HepG2 (cell line): Measurements from ENCODE around the gene DDX4. TPM values are rescaled to one million over a fixed set of nuclear protein-coding genes. Genes with fewer than 3 reads are reported as not detected.

Source experiments
- ATAC-seq: fragments of 200-7000 bp; cut with Tn5 transposase; 3 replicates; pipeline ENCODE4 v1.9.1; 2020; ENCODE audit warnings: mild to moderate bottlenecking, moderate library complexity
- BruUV-seq: library from RNA; stranded (reverse); fragments of 400-500 nt; replicated peaks from 2 replicates; lab custom pipeline; 2021; lab: Mats Ljungman, UMichigan
- CTCF ChIA-PET: fragments of 300-600 bp; formaldehyde crosslinking; extraction: SDS; loops from one replicate; lab custom pipeline; 2021; ENCODE audit warnings: low total read pairs, inconsistent platforms, low intra/inter-chr PET ratio; lab: Yijun Ruan, JAX
- POLR2A ChIA-PET: fragments of 350-600 bp; sonication (Branson Sonifier 250); formaldehyde crosslinking; loops from one replicate; lab custom pipeline; 2020; ENCODE audit warnings: antibody characterized with exemption, inconsistent platforms; lab: Yijun Ruan, JAX
- DNase-seq: peaks from one replicate; pipeline ENCODE4 v3.0.0-alpha.2; 2015; ENCODE audit warnings: low spot score
- FAIRE-seq: peaks from 3 replicates; lab custom pipeline; 2011; peaks lifted over from hg19 to GRCh38; lab: Jason Lieb, UNC
- H2AFZ ChIP-seq: one replicate; pipeline ENCODE4 v1.6.1; 2011; ENCODE audit warnings: low read length, inconsistent platforms
- H3K27ac ChIP-seq: fragments of 300-600 bp; 3 replicates; pipeline ENCODE4 v1.8.0; 2011; ENCODE audit warnings: mixed run types, mild to moderate bottlenecking, mixed read lengths, low read length, inconsistent platforms; ENCODE audit not compliant: insufficient read depth; ENCODE audit errors: extremely low read length
- H3K27me3 ChIP-seq, 2 experiments: fragments of 200-600 bp in 1 of 2; 2 replicates in 1 of 2; 3 replicates in 1 of 2; pipeline versions ENCODE4 v1.6.0 to v1.8.0; 2011; ENCODE audit warnings: low read length in 2 of 2, mild to moderate bottlenecking in 2 of 2, moderate library complexity in 2 of 2, inconsistent platforms in 1 of 2; ENCODE audit not compliant: insufficient read depth in 2 of 2, control insufficient read depth in 1 of 2
- H3K36me3 ChIP-seq, 2 experiments: fragments of 200-600 bp in 1 of 2; replicated peaks in 1 of 2; 2 replicates in 1 of 2; 3 replicates in 1 of 2; pipeline versions ENCODE4 v1.5.1 to v1.8.0; 2011; ENCODE audit warnings: low read length in 2 of 2, inconsistent platforms in 1 of 2; ENCODE audit not compliant: insufficient read depth in 2 of 2, control insufficient read depth in 1 of 2
- H3K4me1 ChIP-seq: 2 replicates; pipeline ENCODE4 v1.5.1; 2012; ENCODE audit warnings: low read length, inconsistent platforms; ENCODE audit not compliant: insufficient read depth
- H3K4me2 ChIP-seq: 2 replicates; pipeline ENCODE4 v1.6.0; 2011; ENCODE audit warnings: low read depth, low read length, inconsistent platforms
- H3K4me3 ChIP-seq, 3 experiments: fragments of 200-600 bp in 1 of 3; sonication (generic), shearing (Covaris generic) in 1 of 3; replicated peaks in 1 of 3; 2 replicates each; pipeline ENCODE4 v1.5.1; 2011 to 2016; ENCODE audit warnings: low read length in 3 of 3, inconsistent platforms in 2 of 3, low read depth in 2 of 3, mild to moderate bottlenecking in 2 of 3, control low read depth in 1 of 3, mixed read lengths in 1 of 3; ENCODE audit not compliant: insufficient read depth in 1 of 3
- H3K79me2 ChIP-seq: one replicate; pipeline ENCODE4 v1.6.1; 2011; ENCODE audit warnings: low read length, inconsistent platforms; ENCODE audit not compliant: insufficient read depth
- H3K9ac ChIP-seq: 2 replicates; pipeline ENCODE4 v1.6.0; 2011; ENCODE audit warnings: mild to moderate bottlenecking, low read depth, low read length, inconsistent platforms; ENCODE audit not compliant: insufficient read depth
- H3K9me3 ChIP-seq: 2 replicates; pipeline ENCODE4 v1.5.1; 2012; ENCODE audit warnings: mild to moderate bottlenecking, low read length
- H4K20me1 ChIP-seq: 2 replicates; pipeline ENCODE4 v1.6.0; 2011; ENCODE audit warnings: inconsistent platforms, mild to moderate bottlenecking, low read length, moderate library complexity; ENCODE audit not compliant: insufficient read depth
- BORCS8-MEF2B ChIP-seq: sonication (generic); formaldehyde crosslinking; IDR thresholded peaks from 2 replicates; pipeline ENCODE4 v1.8.0; 2022; ENCODE audit warnings: mild to moderate bottlenecking, missing genetic modification reagents
- ELF4 ChIP-seq: sonication (generic); formaldehyde crosslinking; IDR thresholded peaks from 2 replicates; pipeline ENCODE4 v1.5.0; 2020; ENCODE audit warnings: missing genetic modification reagents, mild to moderate bottlenecking, moderate library complexity, borderline replicate concordance
- GABPB1 ChIP-seq: IDR thresholded peaks from 2 replicates; pipeline ENCODE4 v1.6.1; 2016; ENCODE audit warnings: mild to moderate bottlenecking, missing genetic modification reagents, moderate library complexity, missing compliant biosample characterization
- KMT2B ChIP-seq: IDR thresholded peaks from 2 replicates; pipeline ENCODE4 v1.6.1; 2016; ENCODE audit warnings: missing genetic modification reagents, missing compliant biosample characterization
- MYC ChIP-seq: sonication (generic); formaldehyde crosslinking; IDR thresholded peaks from 2 replicates; pipeline ENCODE4 v1.9.0; 2021; ENCODE audit warnings: missing genetic modification reagents, borderline replicate concordance
- NFKB2 ChIP-seq: sonication (generic); formaldehyde crosslinking; IDR thresholded peaks from 2 replicates; pipeline ENCODE4 v1.4.0; 2020; ENCODE audit warnings: missing genetic modification reagents, borderline replicate concordance
- PHF20 ChIP-seq: sonication (generic); formaldehyde crosslinking; IDR thresholded peaks from 2 replicates; pipeline ENCODE4 v1.5.0; 2020; ENCODE audit warnings: mild to moderate bottlenecking, missing genetic modification reagents
- REXO4 ChIP-seq: sonication (generic); formaldehyde crosslinking; IDR thresholded peaks from 2 replicates; pipeline ENCODE4 v1.8.0; 2022; ENCODE audit warnings: missing genetic modification reagents, mild to moderate bottlenecking, borderline replicate concordance
- RXRB ChIP-seq: IDR thresholded peaks from 2 replicates; pipeline ENCODE4 v1.6.1; 2016; ENCODE audit warnings: borderline replicate concordance, missing genetic modification reagents, missing compliant biosample characterization
- SALL1 ChIP-seq: sonication (generic); formaldehyde crosslinking; IDR thresholded peaks from 2 replicates; pipeline ENCODE4 v1.8.0; 2022; ENCODE audit warnings: mild to moderate bottlenecking, missing genetic modification reagents
- SAP130 ChIP-seq: IDR thresholded peaks from 2 replicates; pipeline ENCODE4 v1.6.1; 2016; ENCODE audit warnings: low read depth
- SMAD3 ChIP-seq: sonication (generic); formaldehyde crosslinking; IDR thresholded peaks from 2 replicates; pipeline ENCODE4 v1.4.0; 2020; ENCODE audit warnings: missing genetic modification reagents
- TAF15 ChIP-seq: fragments of 200-400 bp; formaldehyde crosslinking; IDR thresholded peaks from one replicate; pipeline ENCODE4 v1.6.1; 2018; ENCODE audit warnings: mild to moderate bottlenecking, low read depth, low read length; ENCODE audit not compliant: poor library complexity, severe bottlenecking
- THAP8 ChIP-seq: sonication (generic); formaldehyde crosslinking; IDR thresholded peaks from 2 replicates; pipeline ENCODE4 v1.5.1; 2020; ENCODE audit warnings: missing genetic modification reagents, mild to moderate bottlenecking, borderline replicate concordance
- TRIM24 ChIP-seq: sonication (generic); formaldehyde crosslinking; IDR thresholded peaks from 2 replicates; pipeline ENCODE4 v1.8.0; 2022; ENCODE audit warnings: mild to moderate bottlenecking, missing genetic modification reagents
- ZNF446 ChIP-seq: sonication (generic); formaldehyde crosslinking; IDR thresholded peaks from 2 replicates; pipeline ENCODE4 v1.5.0; 2020; ENCODE audit warnings: mild to moderate bottlenecking, missing genetic modification reagents
- ZNF558 ChIP-seq: sonication (generic); formaldehyde crosslinking; IDR thresholded peaks from 2 replicates; pipeline ENCODE4 v1.9.0; 2022; ENCODE audit warnings: mild to moderate bottlenecking, missing genetic modification reagents, borderline replicate concordance
- ZNF670 ChIP-seq: sonication (generic); formaldehyde crosslinking; IDR thresholded peaks from 2 replicates; pipeline ENCODE4 v1.8.0; 2022; ENCODE audit warnings: mild to moderate bottlenecking, missing genetic modification reagents, borderline replicate concordance
- ZNF782 ChIP-seq: sonication (generic); formaldehyde crosslinking; IDR thresholded peaks from 2 replicates; pipeline ENCODE4 v1.4.0; 2020; ENCODE audit warnings: missing genetic modification reagents, mild to moderate bottlenecking, borderline replicate concordance
- ZSCAN25 ChIP-seq: sonication (generic); formaldehyde crosslinking; IDR thresholded peaks from 2 replicates; pipeline ENCODE4 v1.8.0; 2022; ENCODE audit warnings: mild to moderate bottlenecking, missing genetic modification reagents
- WGBS: methylation state at CpG from one replicate; pipeline ENCODE4 v1.1.6; 2017; ENCODE audit warnings: low lambda C conversion rate; 5-methylcytosine and 5-hydroxymethylcytosine counted together
- in situ Hi-C: cut with HindIII; loops from 2 replicates; pipeline ENCODE4 v1.10.0; 2017; ENCODE audit warnings: low pct_unique_long_range_greater_than_20kb; ENCODE audit not compliant: extremely low pct_ligation_motif_present
- intact Hi-C: fragments of 100-400 bp; cut with micrococcal nuclease; formaldehyde crosslinking; loops from one replicate; pipeline ENCODE4 v1.10.0; 2022; ENCODE audit not compliant: unreplicated experiment
- polyA plus RNA-seq, 8 experiments: library from polyadenylated mRNA; depleted of rRNA in 3 of 8; stranded (reverse) in 7 of 8; unstranded in 1 of 8; fragments of >200 nt; fragmentation: Illumina TruSeq in 4 of 8; extraction: Trizol in 4 of 8; gene quantifications; 2 replicates each; pipeline versions ENCODE4 v1.2.1 to v1.2.3, GENCODE V29; 2011 to 2016; ENCODE audit warnings: low read depth in 4 of 8, missing spikeins in 1 of 8, mixed read lengths in 1 of 8; ENCODE audit not compliant: insufficient read depth in 1 of 8
- total RNA-seq, 5 experiments: library from RNA; depleted of rRNA; stranded (reverse); fragments of >200 nt; fragmentation: Illumina TruSeq; extraction: Trizol; gene quantifications; 2 replicates each; pipeline ENCODE4 v1.2.3, GENCODE V29; 2016; ENCODE audit warnings: low read depth in 1 of 5
- TF ChIP-seq, protein P1 (sequence below), 2 experiments: sonication (generic) in 1 of 2; formaldehyde crosslinking in 1 of 2; IDR thresholded peaks; 2 replicates each; pipeline versions ENCODE4 v1.6.1 to v1.9.0; 2014 to 2022; ENCODE audit warnings: antibody characterized with exemption in 1 of 2, borderline replicate concordance in 1 of 2, inconsistent platforms in 1 of 2, low read depth in 1 of 2, missing genetic modification reagents in 1 of 2

The DDX4 gene
- total and polyA plus RNA-seq, 2 of the 13 experiments (the other 11 are each of a cell fraction or from before 2014, with no cell fraction given), result 0.05 TPM; not detected in 1

DNA sequence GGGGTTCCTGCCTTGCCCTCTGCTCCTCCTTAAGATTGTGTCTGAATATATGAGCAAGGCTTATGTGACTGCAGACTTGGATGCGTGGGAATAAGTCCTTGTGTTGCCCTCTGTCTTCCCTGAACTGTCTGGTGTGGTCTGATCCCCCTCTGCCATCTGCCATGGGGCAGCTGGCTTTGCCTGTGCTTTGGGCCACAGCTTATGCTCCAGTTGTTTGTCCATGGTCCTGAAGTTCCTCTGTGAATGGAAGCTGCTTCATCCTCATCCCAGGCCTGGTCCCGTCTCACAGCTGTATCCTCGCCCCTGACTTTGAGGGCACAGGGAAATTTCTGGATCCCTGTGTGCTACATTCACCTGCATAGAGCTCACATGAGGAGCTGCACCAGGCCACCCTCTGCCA is 128.0 kb downstream of the DDX4 start:
- peak; percentile 16 for DNase-seq
- ATAC-seq, result peak; percentile 73
- peaks cover 56% of the 10 kb centered on the region for H3K4me1 ChIP-seq
- no peaks in the 10 kb centered on the region for H4K20me1 ChIP-seq
- intact Hi-C loops, result no loop called here
- no TSS peak for BruUV-seq
- H3K36me3 ChIP-seq, result no peaks in the 10 kb centered on the region
- WGBS, result no CpG with 5 or more reads among the region's 3 CpGs
- H3K9me3 ChIP-seq, result no peaks in the 10 kb centered on the region
- POLR2A ChIA-PET, result no interaction called here
- H2AFZ ChIP-seq, result no peak overlapping the region
- H3K9ac ChIP-seq, result no peak overlapping the region
- FAIRE-seq, result no peak
- H3K4me2 ChIP-seq, result no peak overlapping the region
- CTCF ChIA-PET, result no interaction called here
- no peak overlapping the region for H3K4me3 ChIP-seq
- in situ Hi-C loops, result no loop called here
- H3K27ac ChIP-seq, result no peak overlapping the region
- H3K27me3 ChIP-seq, result no peaks in the 10 kb centered on the region
- no peaks in the 10 kb centered on the region for H3K79me2 ChIP-seq
- TF ChIP-seq THAP8 (CRISPR knock-in tag) (no peak), ZNF670 (CRISPR knock-in tag) (no peak), BORCS8-MEF2B (CRISPR knock-in tag) (no peak), SMAD3 (CRISPR knock-in tag) (no peak), ZNF446 (CRISPR knock-in tag) (no peak), ZSCAN25 (0 out of 2 replicates have a peak, but pooled peaks have one; percentile 30), KMT2B (CRISPR knock-in tag) (no peak), GABPB1 (CRISPR knock-in tag) (no peak), MYC (CRISPR knock-in tag) (no peak), ZNF558 (CRISPR knock-in tag) (no peak), ELF4 (CRISPR knock-in tag) (no peak), NFKB2 (CRISPR knock-in tag) (no peak), PHF20 (CRISPR knock-in tag) (no peak), SAP130 (CRISPR knock-in tag) (peak; percentile 30; the same call in 1 of the 2 replicates), RXRB (CRISPR knock-in tag) (no peak), SALL1 (CRISPR knock-in tag) (peak; percentile 62), TRIM24 (CRISPR knock-in tag) (no peak), REXO4 (CRISPR knock-in tag) (no peak), ZNF782 (no peak), TAF15 (no peak)
- TF ChIP-seq, protein P1, sequence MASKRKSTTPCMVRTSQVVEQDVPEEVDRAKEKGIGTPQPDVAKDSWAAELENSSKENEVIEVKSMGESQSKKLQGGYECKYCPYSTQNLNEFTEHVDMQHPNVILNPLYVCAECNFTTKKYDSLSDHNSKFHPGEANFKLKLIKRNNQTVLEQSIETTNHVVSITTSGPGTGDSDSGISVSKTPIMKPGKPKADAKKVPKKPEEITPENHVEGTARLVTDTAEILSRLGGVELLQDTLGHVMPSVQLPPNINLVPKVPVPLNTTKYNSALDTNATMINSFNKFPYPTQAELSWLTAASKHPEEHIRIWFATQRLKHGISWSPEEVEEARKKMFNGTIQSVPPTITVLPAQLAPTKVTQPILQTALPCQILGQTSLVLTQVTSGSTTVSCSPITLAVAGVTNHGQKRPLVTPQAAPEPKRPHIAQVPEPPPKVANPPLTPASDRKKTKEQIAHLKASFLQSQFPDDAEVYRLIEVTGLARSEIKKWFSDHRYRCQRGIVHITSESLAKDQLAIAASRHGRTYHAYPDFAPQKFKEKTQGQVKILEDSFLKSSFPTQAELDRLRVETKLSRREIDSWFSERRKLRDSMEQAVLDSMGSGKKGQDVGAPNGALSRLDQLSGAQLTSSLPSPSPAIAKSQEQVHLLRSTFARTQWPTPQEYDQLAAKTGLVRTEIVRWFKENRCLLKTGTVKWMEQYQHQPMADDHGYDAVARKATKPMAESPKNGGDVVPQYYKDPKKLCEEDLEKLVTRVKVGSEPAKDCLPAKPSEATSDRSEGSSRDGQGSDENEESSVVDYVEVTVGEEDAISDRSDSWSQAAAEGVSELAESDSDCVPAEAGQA (IDR thresholded peaks at IDR 0.05; ENCODE audit: low read depth), result no peak
- TF ChIP-seq, protein P1 (CRISPR knock-in tag; IDR thresholded peaks at IDR 0.05; ENCODE audit: borderline replicate concordance), result no peak
